CD14-positive monocyte (primary cell): Measurements from ENCODE around the gene TREML4. TPM values are rescaled to one million over a fixed set of nuclear protein-coding genes. Genes with fewer than 3 reads are reported as not detected.

Experiments used
- DNase-seq, 3 donors: peaks; one replicate each; pipeline ENCODE4 v3.0.0-alpha.2; 2011 to 2022
- H2AFZ ChIP-seq: 2 replicates; pipeline ENCODE4 v1.6.0; 2012; ENCODE audit warnings: mild to moderate bottlenecking, low read depth, low read length, inconsistent platforms; ENCODE audit not compliant: insufficient read depth, poor library complexity, severe bottlenecking
- H3K27ac ChIP-seq, 2 donors: 1 replicate in 1 of 2; 2 replicates in 1 of 2; pipeline ENCODE4 v1.5.1; 2012 to 2013; ENCODE audit warnings: low read length in 2 of 2, control low read depth in 1 of 2, inconsistent platforms in 1 of 2, low read depth in 1 of 2, mild to moderate bottlenecking in 1 of 2
- H3K27me3 ChIP-seq, 2 donors: one replicate each; pipeline versions ENCODE4 v1.6.0 to v1.6.1; 2011 to 2013; ENCODE audit warnings: low read length in 2 of 2; ENCODE audit not compliant: control insufficient read depth in 2 of 2, insufficient read depth in 2 of 2
- H3K36me3 ChIP-seq, 2 donors: replicated peaks in 1 of 2; 1 replicate in 1 of 2; 2 replicates in 1 of 2; pipeline versions ENCODE4 v1.5.1 to v1.6.1; 2012 to 2013; ENCODE audit warnings: low read length in 2 of 2, control low read depth in 1 of 2, inconsistent platforms in 1 of 2, mild to moderate bottlenecking in 1 of 2; ENCODE audit not compliant: insufficient read depth in 2 of 2, control insufficient read depth in 1 of 2
- H3K4me1 ChIP-seq, 2 donors: 1 replicate in 1 of 2; 2 replicates in 1 of 2; pipeline versions ENCODE4 v1.5.1 to v1.6.1; 2012 to 2013; ENCODE audit warnings: low read length in 2 of 2, control low read depth in 1 of 2, inconsistent platforms in 1 of 2, mild to moderate bottlenecking in 1 of 2, moderate library complexity in 1 of 2; ENCODE audit not compliant: insufficient read depth in 2 of 2, control insufficient read depth in 1 of 2
- H3K4me2 ChIP-seq: replicated peaks from 2 replicates; pipeline ENCODE3; 2012; ENCODE audit warnings: low read length, moderate library complexity, mild to moderate bottlenecking; ENCODE audit not compliant: poor library complexity, severe bottlenecking; ENCODE audit errors: extremely low read depth
- H3K4me3 ChIP-seq, 3 experiments: fragments of 200-600 bp in 1 of 3; sonication (generic) in 1 of 3; replicated peaks in 1 of 3; 1 replicate in 2 of 3; 2 replicates in 1 of 3; pipeline ENCODE4 v1.5.1; 2011 to 2013; ENCODE audit warnings: low read length in 3 of 3, mild to moderate bottlenecking in 3 of 3, control low read depth in 2 of 3, low read depth in 2 of 3, inconsistent platforms in 1 of 3, moderate library complexity in 1 of 3
- H3K79me2 ChIP-seq: 2 replicates; pipeline ENCODE4 v1.6.0; 2012; ENCODE audit warnings: mild to moderate bottlenecking, control low read depth, inconsistent platforms, low read length, moderate library complexity; ENCODE audit not compliant: insufficient read depth
- H3K9ac ChIP-seq: 2 replicates; pipeline ENCODE4 v1.6.0; 2017; ENCODE audit warnings: low read length, mild to moderate bottlenecking; ENCODE audit not compliant: insufficient read depth, poor library complexity, severe bottlenecking
- H3K9me3 ChIP-seq, 2 donors: replicated peaks in 1 of 2; 1 replicate in 1 of 2; 2 replicates in 1 of 2; pipeline versions ENCODE4 v1.5.1 to v1.6.1; 2012 to 2013; ENCODE audit warnings: low read length in 2 of 2, control low read depth in 1 of 2; ENCODE audit not compliant: control insufficient read depth in 1 of 2, insufficient read depth in 1 of 2
- H4K20me1 ChIP-seq: 2 replicates; pipeline ENCODE4 v1.6.0; 2012; ENCODE audit warnings: mild to moderate bottlenecking, low read length, control low read depth, moderate library complexity; ENCODE audit not compliant: insufficient read depth
- H3K27ac Mint-ChIP-seq, 7 donors: one replicate each; pipeline ENCODE4 v1.8.0; 2020; ENCODE audit warnings: mild to moderate bottlenecking in 7 of 7, mixed read lengths in 7 of 7, moderate library complexity in 6 of 7, inconsistent platforms in 2 of 7
- H3K27me3 Mint-ChIP-seq, 3 donors: one replicate each; pipeline ENCODE4 v1.8.0; 2021 to 2022; ENCODE audit warnings: low read depth in 3 of 3, mild to moderate bottlenecking in 3 of 3, mixed read lengths in 3 of 3, moderate library complexity in 3 of 3, inconsistent platforms in 1 of 3
- H3K36me3 Mint-ChIP-seq, 2 donors: one replicate each; pipeline ENCODE4 v1.8.0; 2020; ENCODE audit warnings: mixed read lengths in 2 of 2, inconsistent platforms in 1 of 2, mild to moderate bottlenecking in 1 of 2
- H3K4me1 Mint-ChIP-seq: one replicate; pipeline ENCODE4 v1.8.0; 2020; ENCODE audit warnings: mild to moderate bottlenecking, mixed read lengths
- H3K4me3 Mint-ChIP-seq, 2 donors: one replicate each; pipeline ENCODE4 v1.8.0; 2020; ENCODE audit warnings: mild to moderate bottlenecking in 2 of 2, mixed read lengths in 2 of 2, moderate library complexity in 1 of 2
- H3K9me3 Mint-ChIP-seq, 7 donors: one replicate each; pipeline ENCODE4 v1.8.0; 2020 to 2022; ENCODE audit warnings: mixed read lengths in 7 of 7, mild to moderate bottlenecking in 6 of 7, moderate library complexity in 6 of 7, inconsistent platforms in 2 of 7
- WGBS: methylation state at CpG from one replicate; pipeline ENCODE4 v1.1.5; 2013; ENCODE audit warnings: missing lambda C conversion rate; ENCODE audit not compliant: insufficient coverage; 5-methylcytosine and 5-hydroxymethylcytosine counted together
- intact Hi-C, 2 donors: fragments of 100-400 bp; cut with micrococcal nuclease; formaldehyde crosslinking; loops; one replicate each; pipeline versions ENCODE4 v1.15.0 to v1.15.1; 2023
- polyA plus RNA-seq, 3 donors: library from polyadenylated mRNA; depleted of rRNA in 1 of 3; unstranded in 2 of 3; stranded (reverse) in 1 of 3; fragments of 300-500 nt in 2 of 3; fragments of >200 nt in 1 of 3; fragmentation: Illumina TruSeq in 2 of 3; gene quantifications; 1 replicate in 2 of 3; 2 replicates in 1 of 3; pipeline ENCODE4 v1.2.3, GENCODE V29; 2012 to 2021
- TF ChIP-seq, protein P1 (sequence below): fragments of 200-600 bp; IDR thresholded peaks from one replicate; pipeline ENCODE4 v1.8.0; 2022; ENCODE audit warnings: antibody characterized with exemption, mild to moderate bottlenecking

Gene TREML4
- polyA plus RNA-seq, 3 donors: not detected

DNA sequence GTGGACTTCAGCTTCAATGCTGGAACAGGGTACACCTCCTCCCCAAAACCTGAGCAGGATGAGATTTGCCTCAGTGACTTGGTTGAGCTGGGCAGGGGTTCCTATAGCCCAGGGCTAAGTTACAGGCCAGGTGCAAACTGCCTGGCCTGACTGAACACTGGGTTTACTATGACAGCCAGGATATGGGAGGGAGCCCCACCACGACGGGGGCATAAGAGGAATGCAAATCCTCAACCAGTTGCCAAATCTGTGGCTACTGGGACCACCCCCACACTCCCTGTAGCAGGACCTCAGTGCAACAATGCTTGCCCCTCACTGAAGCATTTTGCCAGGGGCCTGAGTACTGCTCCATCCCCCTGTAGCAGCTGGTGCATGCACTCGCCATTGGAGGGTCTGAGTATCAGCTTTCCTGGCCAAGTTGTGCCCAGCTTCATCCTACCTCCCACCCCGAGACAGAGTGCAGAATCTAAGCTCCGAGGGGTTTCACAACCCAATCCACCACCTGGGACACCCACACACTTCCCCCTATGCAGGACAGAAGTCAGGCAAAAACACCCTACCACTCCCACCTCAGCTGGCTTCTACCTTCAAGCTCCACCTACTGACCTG is 27.6 kb downstream of the TREML4 start:
- Mint-ChIP-seq H3K27ac (no peak overlapping the region), H3K27me3 (no peaks in the 10 kb centered on the region)

DNA sequence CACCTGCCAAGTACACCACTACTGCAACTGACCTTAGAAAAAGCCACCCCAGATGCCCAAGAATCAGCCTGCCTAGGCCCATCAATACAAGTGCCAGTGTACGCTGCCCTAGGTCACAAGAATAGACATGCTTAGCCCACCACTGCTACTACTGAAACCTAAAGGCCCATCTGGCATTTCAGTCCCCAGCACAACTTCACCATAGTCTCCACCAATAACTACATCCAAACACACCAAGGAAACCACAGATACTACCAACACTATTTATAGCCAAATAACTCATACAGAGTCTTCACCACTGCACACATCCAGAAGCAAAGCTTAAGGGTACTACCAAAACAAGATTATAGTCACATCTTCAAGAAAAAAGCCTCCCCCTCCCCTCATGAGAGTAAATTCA is 28.2 kb downstream of the TREML4 start:
- DNase-seq: no peak
- H3K36me3 ChIP-seq: peaks cover 0 to under 1% of the 10 kb centered on the region in 2 donors
- H3K9ac ChIP-seq: no peak overlapping the region
- Mint-ChIP-seq H3K4me3 (no peak overlapping the region), H3K9me3 (peaks cover 15 to 32% (median 18%) of the 10 kb centered on the region in 7 donors), H3K4me1 (peaks cover 22% of the 10 kb centered on the region), H3K36me3 (peaks cover 11 to 58% of the 10 kb centered on the region in 2 donors), H3K27me3 (no peaks in the 10 kb centered on the region), H3K27ac (no peak overlapping the region)
- H3K79me2 ChIP-seq: no peaks in the 10 kb centered on the region
- TF ChIP-seq, protein P1, sequence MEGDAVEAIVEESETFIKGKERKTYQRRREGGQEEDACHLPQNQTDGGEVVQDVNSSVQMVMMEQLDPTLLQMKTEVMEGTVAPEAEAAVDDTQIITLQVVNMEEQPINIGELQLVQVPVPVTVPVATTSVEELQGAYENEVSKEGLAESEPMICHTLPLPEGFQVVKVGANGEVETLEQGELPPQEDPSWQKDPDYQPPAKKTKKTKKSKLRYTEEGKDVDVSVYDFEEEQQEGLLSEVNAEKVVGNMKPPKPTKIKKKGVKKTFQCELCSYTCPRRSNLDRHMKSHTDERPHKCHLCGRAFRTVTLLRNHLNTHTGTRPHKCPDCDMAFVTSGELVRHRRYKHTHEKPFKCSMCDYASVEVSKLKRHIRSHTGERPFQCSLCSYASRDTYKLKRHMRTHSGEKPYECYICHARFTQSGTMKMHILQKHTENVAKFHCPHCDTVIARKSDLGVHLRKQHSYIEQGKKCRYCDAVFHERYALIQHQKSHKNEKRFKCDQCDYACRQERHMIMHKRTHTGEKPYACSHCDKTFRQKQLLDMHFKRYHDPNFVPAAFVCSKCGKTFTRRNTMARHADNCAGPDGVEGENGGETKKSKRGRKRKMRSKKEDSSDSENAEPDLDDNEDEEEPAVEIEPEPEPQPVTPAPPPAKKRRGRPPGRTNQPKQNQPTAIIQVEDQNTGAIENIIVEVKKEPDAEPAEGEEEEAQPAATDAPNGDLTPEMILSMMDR: no peak
- WGBS: 90% methylated on average over 1 of the region's 1 CpG
- no peak overlapping the region for H3K27ac ChIP-seq
- H3K9me3 ChIP-seq: peaks cover 5 to 13% of the 10 kb centered on the region in 2 donors
- H4K20me1 ChIP-seq: peaks cover 6% of the 10 kb centered on the region
- H2AFZ ChIP-seq: no peak overlapping the region
- H3K4me3 ChIP-seq: no peak overlapping the region
- intact Hi-C loops: no loop called here
- no peaks in the 10 kb centered on the region for H3K27me3 ChIP-seq
- H3K4me1 ChIP-seq: no peaks in the 10 kb centered on the region
- no peak overlapping the region for H3K4me2 ChIP-seq

More for the DNA sequence above, 27.6 kb downstream of the TREML4 start:
- Histone ChIP-seq H3K36me3 (no peaks in the 10 kb centered on the region), H3K4me1 (no peaks in the 10 kb centered on the region), H3K4me3 (no peak overlapping the region), H3K79me2 (no peaks in the 10 kb centered on the region), H3K27ac (no peak overlapping the region), H2AFZ (no peak overlapping the region), H4K20me1 (peaks cover 6% of the 10 kb centered on the region), H3K9ac (no peak overlapping the region), H3K4me2 (no peak overlapping the region), H3K27me3 (no peaks in the 10 kb centered on the region), H3K9me3 (peaks cover 5 to 7% of the 10 kb centered on the region in 2 donors)
- Mint-ChIP-seq H3K9me3 (peaks cover 9 to 25% (median 13%) of the 10 kb centered on the region in 7 donors), H3K36me3 (peaks cover 11 to 56% of the 10 kb centered on the region in 2 donors), H3K4me1 (peaks cover 22% of the 10 kb centered on the region), H3K4me3 (no peak overlapping the region)
- intact Hi-C loops: no loop called here
- DNase-seq: no peak
- 71% methylated on average over 5 of the region's 5 CpGs for WGBS
- TF ChIP-seq, protein P1: no peak
